GM21619 (cell line): ENCODE data around the gene CAPN5.

Source experiments
- ATAC-seq: cut with Tn5 transposase; IDR thresholded peaks from one replicate; pipeline ENCODE4 v1.9.1; 2021; ENCODE audit not compliant: unreplicated experiment

The CAPN5 gene

GRCh38 chr11:77081976-77082836 lies 15.4 kb downstream of the CAPN5 start:
- ATAC-seq, result no peak

- no peak for ATAC-seq
These were observed 16.2 kb downstream of the CAPN5 start for GRCh38 chr11:77082838-77083565.

- ATAC-seq, result no peak
These were observed 16.9 kb downstream of the CAPN5 start for GRCh38 chr11:77083566-77084245.

DNA sequence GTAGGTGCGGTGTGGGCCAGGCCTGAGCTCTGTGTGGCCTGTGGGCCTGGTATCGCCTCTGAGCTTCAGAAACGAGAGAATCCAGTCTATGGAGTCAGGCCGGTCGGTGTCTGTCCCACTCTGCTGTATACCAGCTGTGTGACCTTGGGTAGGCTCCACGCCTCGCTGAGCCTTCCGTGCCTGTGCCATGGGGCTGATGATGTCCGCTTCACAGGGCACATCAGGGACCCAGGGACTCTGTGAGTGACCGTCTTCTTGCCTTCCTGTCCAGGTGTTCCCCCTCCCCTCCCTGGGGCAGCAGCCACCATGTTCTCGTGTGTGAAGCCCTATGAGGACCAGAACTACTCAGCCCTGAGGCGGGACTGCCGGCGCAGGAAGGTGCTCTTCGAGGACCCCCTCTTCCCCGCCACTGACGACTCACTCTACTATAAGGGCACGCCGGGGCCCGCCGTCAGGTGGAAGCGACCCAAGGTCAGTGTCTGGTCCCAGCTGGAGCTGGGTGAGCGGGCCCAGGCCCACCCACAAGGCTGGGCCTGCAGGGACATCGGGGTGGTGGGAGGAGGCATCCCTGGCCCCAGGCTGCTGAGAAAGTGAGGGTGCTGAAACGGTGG lies 17.9 kb downstream of the CAPN5 start:
- ATAC-seq, result no peak

- ATAC-seq, result no peak
These were observed 18.9 kb downstream of the CAPN5 start for GRCh38 chr11:77085652-77086051.

DNA sequence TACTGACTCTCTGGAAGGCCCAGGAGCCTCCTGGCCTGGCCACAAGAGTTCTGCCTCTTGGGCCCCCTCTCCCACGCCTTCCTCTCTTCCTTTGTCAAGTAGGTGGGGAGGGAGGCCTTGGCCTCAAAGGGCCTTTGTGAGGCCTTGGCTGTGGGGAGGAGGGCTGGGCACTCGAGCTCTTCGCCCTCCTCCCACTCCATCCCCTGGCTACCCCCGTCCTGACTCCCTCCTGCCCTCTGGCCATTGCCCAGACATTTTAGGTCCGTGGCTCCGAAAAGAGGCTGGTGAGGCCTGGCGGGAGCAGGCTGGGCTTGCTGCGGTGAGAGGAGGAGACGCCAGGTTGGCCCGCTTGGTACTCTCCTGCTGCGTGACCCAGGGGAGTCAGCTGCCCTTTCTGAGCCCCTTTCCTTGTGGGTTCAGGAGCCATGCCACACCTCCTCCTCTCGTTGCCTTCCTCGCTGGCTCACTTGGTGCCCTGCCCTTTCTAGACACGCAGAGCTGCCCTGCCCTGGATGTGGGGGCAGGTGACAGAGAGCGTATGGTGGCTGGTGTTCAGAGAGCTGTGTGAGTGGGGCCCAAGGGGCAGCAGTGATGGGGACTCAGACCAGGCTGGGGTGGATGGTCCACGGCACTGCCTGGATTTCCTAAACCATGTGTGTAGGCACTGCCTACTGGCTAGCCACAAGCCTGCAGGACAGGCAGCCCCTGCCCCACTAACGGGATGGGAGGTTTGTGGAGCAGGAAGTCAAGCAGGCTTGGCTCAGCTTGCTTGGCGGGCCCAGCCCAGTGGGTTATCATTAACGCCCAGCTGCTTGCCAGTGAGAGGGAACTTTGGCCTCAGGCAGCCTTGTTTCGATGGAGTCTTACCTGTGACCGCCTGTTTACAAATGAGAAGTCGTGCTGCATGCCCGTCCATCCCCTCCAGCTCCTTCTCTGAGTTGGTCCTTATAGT lies 20.0 kb downstream of the CAPN5 start:
- ATAC-seq, result no peak

- no peak for ATAC-seq
These were observed 21.0 kb downstream of the CAPN5 start for GRCh38 chr11:77087723-77088225.

GRCh38 chr11:77088236-77089003 lies 21.6 kb downstream of the CAPN5 start:
- no peak for ATAC-seq

GRCh38 chr11:77089004-77089545 lies 22.3 kb downstream of the CAPN5 start:
- no peak for ATAC-seq

GRCh38 chr11:77090046-77090372 lies 23.2 kb downstream of the CAPN5 start:
- ATAC-seq, result no peak

GRCh38 chr11:77090373-77091111 lies 23.8 kb downstream of the CAPN5 start:
- no peak for ATAC-seq

DNA sequence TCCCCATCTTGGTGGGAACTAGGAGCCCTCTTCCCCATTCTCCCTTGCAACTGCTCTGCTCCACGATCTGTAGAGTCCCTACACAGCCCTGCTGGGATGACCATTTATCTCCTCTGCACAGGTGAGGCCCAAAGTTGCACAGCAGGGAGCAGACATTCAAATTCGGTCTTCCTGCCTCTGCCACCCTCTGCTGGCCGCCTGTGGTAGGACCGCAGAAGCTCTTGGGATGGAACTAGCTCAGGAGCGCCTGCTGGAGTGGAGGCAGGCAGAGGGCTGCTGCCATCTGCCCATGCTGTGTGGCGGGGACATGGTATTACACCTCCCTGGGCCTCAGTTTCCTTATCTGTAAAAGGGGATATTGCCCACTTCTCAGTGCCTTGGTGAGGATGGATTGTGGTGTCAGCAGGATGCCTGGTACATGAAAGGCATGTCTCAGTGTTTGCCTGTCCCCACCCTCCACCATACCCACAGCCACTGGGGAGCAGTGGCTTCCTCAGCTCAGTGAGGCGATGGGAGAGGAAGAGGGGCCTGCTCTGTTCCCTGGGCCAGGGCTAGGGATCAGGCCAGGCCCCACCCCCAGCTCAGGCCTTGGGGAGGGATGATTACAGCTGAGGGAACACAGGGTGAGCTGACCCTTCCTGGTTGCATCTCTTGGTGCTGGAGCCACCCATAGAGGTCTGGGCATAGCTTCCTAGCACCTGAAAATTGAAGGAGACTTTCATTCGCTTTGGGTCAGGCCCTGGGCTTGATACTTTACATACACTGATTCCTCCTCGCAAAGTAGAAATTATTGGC lies 24.6 kb downstream of the CAPN5 start:
- ATAC-seq, result peak; percentile 92

DNA sequence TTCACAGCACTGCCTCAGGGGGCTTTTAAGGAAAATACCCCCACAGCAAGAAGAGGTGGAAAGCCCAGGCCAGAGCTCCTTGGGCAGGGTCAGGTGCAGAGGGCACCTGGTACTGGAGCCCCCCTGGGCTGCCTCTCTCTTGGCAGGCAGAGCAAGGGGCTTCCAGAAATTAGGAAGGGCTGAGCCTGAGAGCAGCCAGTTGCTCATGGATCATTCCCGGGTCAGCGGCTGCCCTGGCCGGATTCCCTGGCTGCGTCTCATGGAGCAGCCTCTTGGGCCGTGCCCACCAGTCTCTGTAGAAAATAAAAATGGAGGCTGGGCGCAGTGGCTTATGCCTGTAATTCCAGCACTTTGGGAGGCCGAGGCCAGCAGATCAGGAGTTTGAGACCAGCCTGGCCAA lies 25.6 kb downstream of the CAPN5 start:
- no peak for ATAC-seq

DNA sequence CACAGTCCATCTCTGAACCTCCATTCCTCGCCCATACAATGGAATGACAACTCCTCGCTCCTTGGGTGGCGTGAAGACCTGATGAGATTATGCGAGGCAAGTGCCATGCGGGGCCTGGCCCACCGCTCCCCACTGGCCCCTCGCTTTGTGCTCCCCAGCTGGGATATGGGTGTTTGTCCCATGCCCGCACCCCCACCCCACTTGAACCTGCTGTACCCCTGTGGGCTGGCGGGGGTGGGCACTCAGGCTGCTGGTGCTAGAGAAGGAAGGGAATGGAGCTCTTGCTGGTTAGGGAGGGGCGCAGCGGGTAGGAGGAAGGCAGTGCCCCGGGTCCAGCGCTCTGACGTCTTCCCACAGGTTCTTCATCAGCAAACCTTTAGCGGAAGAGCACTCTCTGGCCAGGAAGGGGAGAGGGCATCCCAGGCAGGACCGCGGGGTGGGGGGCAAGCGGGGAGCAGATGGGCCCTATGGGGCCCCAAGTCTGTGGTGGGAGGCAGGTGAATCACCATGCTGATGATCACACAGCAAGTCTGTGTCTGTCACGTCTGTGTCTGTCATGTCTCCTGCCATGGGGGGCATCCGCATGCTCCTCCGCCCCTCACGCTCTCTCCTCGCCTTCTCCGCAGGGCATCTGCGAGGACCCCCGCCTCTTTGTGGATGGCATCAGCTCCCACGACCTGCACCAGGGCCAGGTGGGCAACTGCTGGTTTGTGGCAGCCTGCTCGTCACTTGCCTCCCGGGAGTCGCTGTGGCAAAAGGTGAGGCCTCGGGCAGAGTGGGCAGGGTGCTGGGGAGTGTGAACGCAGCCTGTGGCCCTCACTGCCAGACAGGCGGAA lies 26.5 kb downstream of the CAPN5 start:
- no peak for ATAC-seq

- no peak for ATAC-seq
These were observed 27.4 kb downstream of the CAPN5 start for GRCh38 chr11:77093987-77094840.

GRCh38 chr11:77094841-77095365 lies 28.1 kb downstream of the CAPN5 start:
- no peak for ATAC-seq
